Keratinocyte (primary cell): ENCODE measurements around the gene TRIM23. TPM values are rescaled to one million over a fixed set of nuclear protein-coding genes. Genes with fewer than 3 reads are reported as not detected.
"Not testable (repeated sequence)": the region's sequence is repeated elsewhere in the genome, so short reads cannot be mapped to it uniquely, and the experiment has no call there.

ENCODE experiments used
- DNase-seq: peaks from one replicate; pipeline ENCODE4 v3.0.0-alpha.2; 2011; ENCODE audit warnings: low read depth, missing footprints, low spot score
- FAIRE-seq: peaks from 2 replicates; lab custom pipeline; 2011; peaks lifted over from hg19 to GRCh38; lab: Jason Lieb, UNC
- H2AFZ ChIP-seq: 2 replicates; pipeline ENCODE4 v1.6.0; 2012; ENCODE audit warnings: low read length, control low read depth, inconsistent platforms; ENCODE audit not compliant: control insufficient read depth
- H3K27ac ChIP-seq: 2 replicates; pipeline ENCODE4 v1.5.1; 2011; ENCODE audit warnings: low read length; ENCODE audit not compliant: control insufficient read depth, insufficient read depth
- H3K27me3 ChIP-seq: 3 replicates; pipeline ENCODE4 v1.6.0; 2011; ENCODE audit warnings: low read length; ENCODE audit not compliant: control insufficient read depth, insufficient read depth; ENCODE audit errors: extremely low read depth
- H3K36me3 ChIP-seq, 2 experiments: 2 replicates in 1 of 2; 3 replicates in 1 of 2; pipeline ENCODE4 v1.5.1; 2011; ENCODE audit warnings: low read length in 2 of 2, mild to moderate bottlenecking in 1 of 2; ENCODE audit not compliant: control insufficient read depth in 2 of 2, insufficient read depth in 2 of 2; ENCODE audit errors: extremely low read depth in 1 of 2
- H3K4me1 ChIP-seq: 3 replicates; pipeline ENCODE4 v1.5.1; 2011; ENCODE audit warnings: low read length; ENCODE audit not compliant: control insufficient read depth, insufficient read depth; ENCODE audit errors: extremely low read depth
- H3K4me2 ChIP-seq: 3 replicates; pipeline ENCODE4 v1.6.0; 2011; ENCODE audit warnings: low read depth, low read length; ENCODE audit not compliant: control insufficient read depth, insufficient read depth; ENCODE audit errors: extremely low read depth
- H3K4me3 ChIP-seq, 3 experiments: fragments of 200-600 bp in 1 of 3; sonication (generic) in 1 of 3; 2 replicates in 2 of 3; 3 replicates in 1 of 3; pipeline ENCODE4 v1.5.1; 2011 to 2016; ENCODE audit warnings: low read length in 3 of 3, mild to moderate bottlenecking in 3 of 3, control low read depth in 2 of 3, inconsistent platforms in 1 of 3, low read depth in 1 of 3, mixed read lengths in 1 of 3, mixed run types in 1 of 3, moderate library complexity in 1 of 3; ENCODE audit not compliant: control insufficient read depth in 2 of 3, insufficient read depth in 2 of 3; ENCODE audit errors: extremely low read depth in 1 of 3
- H3K79me2 ChIP-seq: 2 replicates; pipeline ENCODE4 v1.6.0; 2012; ENCODE audit warnings: low read length; ENCODE audit not compliant: control insufficient read depth, insufficient read depth
- H3K9ac ChIP-seq: 3 replicates; pipeline ENCODE4 v1.6.0; 2011; ENCODE audit warnings: low read length; ENCODE audit not compliant: control insufficient read depth, insufficient read depth; ENCODE audit errors: extremely low read depth
- H3K9me1 ChIP-seq: 3 replicates; pipeline ENCODE4 v1.6.0; 2011; ENCODE audit warnings: low read length; ENCODE audit not compliant: control insufficient read depth, insufficient read depth; ENCODE audit errors: extremely low read depth
- H3K9me3 ChIP-seq: 2 replicates; pipeline ENCODE4 v1.5.1; 2012; ENCODE audit warnings: low read depth, low read length; ENCODE audit not compliant: control insufficient read depth
- H4K20me1 ChIP-seq: 3 replicates; pipeline ENCODE4 v1.6.0; 2011; ENCODE audit warnings: low read length; ENCODE audit not compliant: control insufficient read depth, insufficient read depth; ENCODE audit errors: extremely low read depth
- CTCF ChIP-seq, 3 experiments: IDR thresholded peaks in 1 of 3; conservative IDR thresholded peaks in 1 of 3; optimal IDR thresholded peaks in 1 of 3; 2 replicates in 2 of 3; 3 replicates in 1 of 3; pipeline versions ENCODE3 to v1.5.1; 2011; ENCODE audit warnings: low read length in 3 of 3, mild to moderate bottlenecking in 3 of 3, moderate library complexity in 2 of 3, control low read depth in 1 of 3, inconsistent platforms in 1 of 3; ENCODE audit not compliant: insufficient read depth in 2 of 3; ENCODE audit errors: extremely low read depth in 1 of 3
- EZH2 ChIP-seq: IDR thresholded peaks from one replicate; pipeline ENCODE4 v1.6.1; 2012; ENCODE audit warnings: inconsistent platforms, mild to moderate bottlenecking, low read length, moderate library complexity
- dilution Hi-C: fragments of 300-500 bp; cut with MboI; formaldehyde crosslinking; loops from one replicate; pipeline ENCODE4 v1.7.0; 2020; ENCODE audit warnings: low sequenced_read_pairs; ENCODE audit not compliant: extremely low pct_ligation_motif_present
- polyA plus RNA-seq, 5 experiments: library from polyadenylated mRNA; depleted of rRNA in 3 of 5; stranded (reverse) in 3 of 5; stranded (forward) in 1 of 5; unstranded in 1 of 5; fragments of >200 nt; gene quantifications; 1 replicate in 1 of 5; 2 replicates in 3 of 5; 3 replicates in 1 of 5; pipeline versions ENCODE4 v1.2.1 to v1.2.3, GENCODE V29; 2011 to 2012; ENCODE audit warnings: missing spikeins in 2 of 5, low read depth in 1 of 5, low replicate concordance in 1 of 5

TRIM23 gene
- polyA plus RNA-seq, 1 donor (not counting 4 experiments of a cell fraction or from before 2014, with no cell fraction given): 7.8 TPM

GRCh38 chr5:65623482-65623881 lies 651 bp downstream of the TRIM23 start:
- H3K9me3 ChIP-seq: no peaks in the 10 kb centered on the region
- H2AFZ ChIP-seq: peak overlapping the region; percentile 99
- H3K27me3 ChIP-seq: no peaks in the 10 kb centered on the region
- peak overlapping the region; percentile 97 for H3K9ac ChIP-seq
- dilution Hi-C loops: no loop called here
- no peaks in the 10 kb centered on the region for H4K20me1 ChIP-seq
- H3K79me2 ChIP-seq: peaks cover 72% of the 10 kb centered on the region
- H3K9me1 ChIP-seq: no peaks in the 10 kb centered on the region
- H3K4me2 ChIP-seq: peak overlapping the region; percentile 99
- H3K4me3 ChIP-seq: peak overlapping the region; percentile 66 to 99 (median 98)
- peaks cover 17% of the 10 kb centered on the region for H3K4me1 ChIP-seq
- TF ChIP-seq EZH2 (no peak), CTCF (optimal IDR thresholded peaks at IDR 0.05 in 1 of 3, IDR thresholded peaks at IDR 0.05 in 1 of 3, conservative IDR thresholded peaks at IDR 0.05 in 1 of 3; ENCODE audit: extremely low read depth in 1 of 3, insufficient read depth in 2 of 3, low read length in 3 of 3) (no peak)
- no peak for DNase-seq
- no peaks in the 10 kb centered on the region for H3K36me3 ChIP-seq
- FAIRE-seq: no peak
- peak overlapping the region; percentile 86 for H3K27ac ChIP-seq

- DNase-seq, H3K4me3 ChIP-seq, dilution Hi-C loops, H2AFZ ChIP-seq, H3K9me1 ChIP-seq, H3K36me3 ChIP-seq, H3K27ac ChIP-seq, FAIRE-seq, H3K4me2 ChIP-seq, H3K27me3 ChIP-seq, H4K20me1 ChIP-seq, H3K9ac ChIP-seq, H3K9me3 ChIP-seq: not testable (repeated sequence)
- peaks cover 17% of the 10 kb centered on the region for H3K4me1 ChIP-seq
- peaks cover 60% of the 10 kb centered on the region for H3K79me2 ChIP-seq
Measured at GRCh38 chr5:65621961-65622360, 2.2 kb downstream of the TRIM23 start.

GRCh38 chr5:65620021-65620420 lies 4.1 kb downstream of the TRIM23 start:
- peaks cover 2% of the 10 kb centered on the region for H3K9me1 ChIP-seq
- H3K27ac ChIP-seq: no peak overlapping the region
- no peak for FAIRE-seq
- H3K9ac ChIP-seq: no peak overlapping the region
- no peak overlapping the region for H2AFZ ChIP-seq
- TF ChIP-seq CTCF (optimal IDR thresholded peaks at IDR 0.05 in 1 of 3, IDR thresholded peaks at IDR 0.05 in 1 of 3, conservative IDR thresholded peaks at IDR 0.05 in 1 of 3; ENCODE audit: extremely low read depth in 1 of 3, insufficient read depth in 2 of 3, low read length in 3 of 3) (no peak), EZH2 (no peak)
- no peaks in the 10 kb centered on the region for H4K20me1 ChIP-seq
- H3K4me3 ChIP-seq: no peak overlapping the region
- H3K27me3 ChIP-seq: no peaks in the 10 kb centered on the region
- dilution Hi-C loops: no loop called here
- DNase-seq: no peak
- H3K79me2 ChIP-seq: peaks cover 42% of the 10 kb centered on the region
- no peaks in the 10 kb centered on the region for H3K9me3 ChIP-seq
- H3K36me3 ChIP-seq: peaks cover 0 to 1% of the 10 kb centered on the region in 2 experiments
- peaks cover 11% of the 10 kb centered on the region for H3K4me1 ChIP-seq
- no peak overlapping the region for H3K4me2 ChIP-seq
